GM19372 (cell line): ENCODE measurements around the gene ANKRD23.
"Not testable (repeated sequence)": the region's sequence is repeated elsewhere in the genome, so short reads cannot be mapped to it uniquely, and the experiment has no call there.

Experiments
- ATAC-seq: cut with Tn5 transposase; IDR thresholded peaks from one replicate; pipeline ENCODE4 v1.9.1; 2021; ENCODE audit warnings: mild to moderate bottlenecking, low read depth, moderate library complexity; ENCODE audit not compliant: unreplicated experiment

ANKRD23 gene

GRCh38 chr2:96843538-96844268 lies at the start of gene ANKRD23:
ANKRD23 (minus strand) TSS chr2:96844021; CDS start chr2:96843992, 29 bp downstream.
- ATAC-seq, result no peak

GRCh38 chr2:96891591-96892333 lies 47.9 kb upstream of the ANKRD23 start:
- ATAC-seq, result no peak

GRCh38 chr2:96890726-96891385 lies 47.0 kb upstream of the ANKRD23 start:
- no peak for ATAC-seq

GRCh38 chr2:96890252-96890651 lies 46.4 kb upstream of the ANKRD23 start:
- no peak for ATAC-seq

- not testable (repeated sequence) for ATAC-seq
Observed at GRCh38 chr2:96889502-96889901, 45.7 kb upstream of the ANKRD23 start.

GRCh38 chr2:96888072-96889011 lies 44.5 kb upstream of the ANKRD23 start:
- ATAC-seq, result no peak

- ATAC-seq, result no peak
Observed at GRCh38 chr2:96887493-96888012, 43.7 kb upstream of the ANKRD23 start.

- ATAC-seq, result no peak
Observed at GRCh38 chr2:96885432-96886347, 41.9 kb upstream of the ANKRD23 start.

GRCh38 chr2:96884299-96885094 lies 40.7 kb upstream of the ANKRD23 start:
- no peak for ATAC-seq

GRCh38 chr2:96883306-96883705 lies 39.5 kb upstream of the ANKRD23 start:
- no peak for ATAC-seq

- ATAC-seq, result no peak
Observed at GRCh38 chr2:96882906-96883305, 39.1 kb upstream of the ANKRD23 start.

- no peak for ATAC-seq
Observed at GRCh38 chr2:96882230-96882629, 38.4 kb upstream of the ANKRD23 start.

GRCh38 chr2:96881349-96882195 lies 37.8 kb upstream of the ANKRD23 start:
- no peak for ATAC-seq

GRCh38 chr2:96880891-96881273 lies 37.1 kb upstream of the ANKRD23 start:
- ATAC-seq, result no peak

- ATAC-seq, result no peak
Observed at GRCh38 chr2:96879545-96880040, 35.8 kb upstream of the ANKRD23 start.

- no peak for ATAC-seq
Observed at GRCh38 chr2:96878796-96879544, 35.1 kb upstream of the ANKRD23 start.
